LNCaP clone FGC (cell line): Measurements from ENCODE around the gene RSRC2.
"Not testable (repeated sequence)": the region's sequence is repeated elsewhere in the genome, so short reads cannot be mapped to it uniquely, and the experiment has no call there.

Source experiments
- DNase-seq: peaks from one replicate; pipeline ENCODE4 v3.0.0-alpha.2; 2011; ENCODE audit warnings: low read depth
- H3K4me3 ChIP-seq: 2 replicates; pipeline ENCODE4 v1.5.1; 2011; ENCODE audit warnings: mild to moderate bottlenecking, low read depth, low read length, control low read depth
- TF ChIP-seq, protein P1 (sequence below): IDR thresholded peaks from 2 replicates; pipeline ENCODE4 v1.5.1; 2012; ENCODE audit warnings: mild to moderate bottlenecking; ENCODE audit not compliant: control insufficient read depth, insufficient read depth; ENCODE audit errors: extremely low read depth

RSRC2 gene, protein sequence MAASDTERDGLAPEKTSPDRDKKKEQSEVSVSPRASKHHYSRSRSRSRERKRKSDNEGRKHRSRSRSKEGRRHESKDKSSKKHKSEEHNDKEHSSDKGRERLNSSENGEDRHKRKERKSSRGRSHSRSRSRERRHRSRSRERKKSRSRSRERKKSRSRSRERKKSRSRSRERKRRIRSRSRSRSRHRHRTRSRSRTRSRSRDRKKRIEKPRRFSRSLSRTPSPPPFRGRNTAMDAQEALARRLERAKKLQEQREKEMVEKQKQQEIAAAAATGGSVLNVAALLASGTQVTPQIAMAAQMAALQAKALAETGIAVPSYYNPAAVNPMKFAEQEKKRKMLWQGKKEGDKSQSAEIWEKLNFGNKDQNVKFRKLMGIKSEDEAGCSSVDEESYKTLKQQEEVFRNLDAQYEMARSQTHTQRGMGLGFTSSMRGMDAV

DNA sequence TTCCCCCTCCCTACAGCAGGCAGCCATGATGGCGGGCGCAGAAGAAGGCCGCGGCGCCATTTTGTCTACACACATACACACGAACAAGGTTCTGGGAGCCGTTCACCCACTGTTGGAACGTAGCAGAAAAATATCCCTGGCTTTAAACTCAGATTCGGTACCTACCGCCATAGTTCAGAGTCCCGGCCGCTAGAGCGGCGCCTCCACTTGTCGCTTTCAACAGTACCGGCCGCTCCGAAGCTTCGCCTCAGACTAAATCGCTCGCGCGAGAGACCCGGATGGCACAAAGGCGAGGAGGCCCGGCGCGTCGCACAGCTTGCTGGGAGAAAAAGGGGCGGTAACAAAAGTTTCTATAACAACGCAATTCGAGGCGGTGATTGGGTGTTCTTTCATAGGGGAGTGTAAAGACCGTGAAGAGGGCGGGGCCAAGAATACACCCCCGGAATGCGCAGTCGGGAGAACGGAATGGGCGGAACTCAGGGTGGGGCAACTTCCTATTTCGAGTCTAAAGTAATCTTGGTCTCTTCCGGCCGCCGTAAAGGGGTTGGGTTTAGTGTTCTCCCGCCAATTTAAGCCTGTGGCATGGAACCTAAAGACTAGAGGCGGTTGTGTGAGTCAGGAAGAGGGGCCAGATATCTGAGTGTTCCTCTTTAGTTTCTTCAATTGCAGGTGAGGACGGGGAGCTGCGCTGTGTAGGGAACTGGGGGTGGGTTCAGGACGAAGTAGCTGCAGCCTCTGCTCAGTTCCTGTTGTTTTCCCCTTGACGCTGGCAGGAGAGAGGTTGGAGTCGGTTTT lies at the start of gene RSRC2, which contains the start of gene KNTC1:
RSRC2 (minus strand) TSS at position 254 of the 795 bp plus-strand sequence; CDS start at position 171, 83 bp downstream.
KNTC1 (plus strand) TSS at position 567 of the 795 bp plus-strand sequence. CDS start 2,815 bp downstream, outside the sequence.
- DNase-seq = peak; percentile 99
- peak within 1 kb of the TSS; percentile 95 for H3K4me3 ChIP-seq
- TF ChIP-seq, protein P1, sequence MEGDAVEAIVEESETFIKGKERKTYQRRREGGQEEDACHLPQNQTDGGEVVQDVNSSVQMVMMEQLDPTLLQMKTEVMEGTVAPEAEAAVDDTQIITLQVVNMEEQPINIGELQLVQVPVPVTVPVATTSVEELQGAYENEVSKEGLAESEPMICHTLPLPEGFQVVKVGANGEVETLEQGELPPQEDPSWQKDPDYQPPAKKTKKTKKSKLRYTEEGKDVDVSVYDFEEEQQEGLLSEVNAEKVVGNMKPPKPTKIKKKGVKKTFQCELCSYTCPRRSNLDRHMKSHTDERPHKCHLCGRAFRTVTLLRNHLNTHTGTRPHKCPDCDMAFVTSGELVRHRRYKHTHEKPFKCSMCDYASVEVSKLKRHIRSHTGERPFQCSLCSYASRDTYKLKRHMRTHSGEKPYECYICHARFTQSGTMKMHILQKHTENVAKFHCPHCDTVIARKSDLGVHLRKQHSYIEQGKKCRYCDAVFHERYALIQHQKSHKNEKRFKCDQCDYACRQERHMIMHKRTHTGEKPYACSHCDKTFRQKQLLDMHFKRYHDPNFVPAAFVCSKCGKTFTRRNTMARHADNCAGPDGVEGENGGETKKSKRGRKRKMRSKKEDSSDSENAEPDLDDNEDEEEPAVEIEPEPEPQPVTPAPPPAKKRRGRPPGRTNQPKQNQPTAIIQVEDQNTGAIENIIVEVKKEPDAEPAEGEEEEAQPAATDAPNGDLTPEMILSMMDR = no peak

DNA sequence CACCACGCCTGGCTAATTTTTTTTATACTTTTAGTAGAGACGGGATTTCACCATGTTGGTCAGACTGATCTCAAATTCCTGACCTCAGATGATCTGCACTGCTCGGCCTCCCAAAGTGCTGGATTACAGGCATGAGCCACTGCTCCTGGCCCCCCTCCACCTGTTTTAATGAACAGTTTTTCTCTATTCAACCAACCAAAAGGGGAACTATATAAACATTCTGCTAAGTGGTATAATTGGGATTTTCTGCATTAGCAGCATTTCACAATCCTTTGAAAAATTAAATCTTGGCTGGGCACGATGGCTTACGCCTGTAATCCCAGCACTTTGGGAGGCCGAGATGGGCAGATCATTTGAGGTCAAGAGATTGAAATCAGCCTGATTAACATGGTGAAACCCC lies 45.1 kb upstream of the RSRC2 start:
- no peak overlapping the region for H3K4me3 ChIP-seq
- TF ChIP-seq, protein P1 = no peak
- DNase-seq = no peak

DNA sequence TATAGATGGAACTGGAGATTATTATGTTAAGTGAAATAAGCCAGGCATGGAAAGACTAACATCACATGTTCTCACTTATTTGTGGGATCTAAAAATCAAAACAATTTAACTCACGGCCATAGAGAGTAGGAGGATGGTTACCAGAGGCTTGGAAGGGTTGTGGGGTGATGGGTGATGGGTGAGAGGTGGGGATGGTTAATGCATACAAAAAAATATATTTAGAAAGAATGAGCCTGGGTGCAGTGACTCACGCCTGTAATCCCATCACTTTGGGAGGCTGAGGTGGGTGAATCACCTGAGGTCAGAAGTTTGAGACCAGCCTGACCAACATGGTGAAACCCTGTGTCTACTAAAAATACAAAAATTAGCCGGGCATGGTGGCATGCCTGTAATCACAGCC lies 43.3 kb upstream of the RSRC2 start:
- not testable (repeated sequence) for H3K4me3 ChIP-seq, DNase-seq

DNA sequence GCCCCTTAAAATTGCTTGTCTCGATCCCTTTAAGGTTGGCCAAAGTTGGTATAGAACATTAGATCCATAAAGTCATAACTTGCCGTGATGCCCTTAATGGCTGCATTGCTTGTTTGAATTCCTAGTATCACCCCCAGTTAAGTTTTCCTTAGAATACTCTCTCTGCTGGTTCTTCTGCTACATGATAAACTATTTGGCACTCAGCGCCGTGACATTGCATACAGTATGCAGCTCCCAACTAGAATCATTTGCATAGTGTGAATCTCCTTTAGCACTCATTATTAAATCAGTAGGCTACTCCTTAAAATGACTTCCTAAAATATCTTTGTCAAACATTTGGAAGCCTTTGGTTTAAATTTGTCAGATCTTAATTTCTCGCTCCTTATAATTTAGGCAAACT lies 42.6 kb upstream of the RSRC2 start:
- TF ChIP-seq, protein P1 = no peak
- no peak for DNase-seq
- H3K4me3 ChIP-seq = no peak overlapping the region

DNA sequence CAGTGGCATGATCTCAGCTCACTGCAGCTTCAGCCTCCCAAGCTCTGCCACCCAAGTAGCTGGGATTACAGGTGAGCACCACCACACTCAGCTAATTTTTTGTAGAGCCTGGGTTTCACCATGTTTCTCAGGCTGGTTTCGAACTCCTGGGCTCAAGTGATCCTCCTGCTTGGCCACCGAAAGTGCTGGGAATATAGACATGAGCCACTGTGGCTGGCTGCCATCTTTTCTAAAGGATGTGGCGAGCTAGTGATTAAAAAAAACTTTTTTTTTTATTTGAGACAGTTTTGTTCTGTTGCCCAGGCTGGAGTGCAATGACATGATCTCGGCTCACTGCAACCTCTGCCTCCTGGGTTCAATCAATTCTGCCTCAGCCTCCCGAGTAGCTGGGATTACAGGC lies 40.1 kb upstream of the RSRC2 start:
- not testable (repeated sequence) for DNase-seq, H3K4me3 ChIP-seq

DNA sequence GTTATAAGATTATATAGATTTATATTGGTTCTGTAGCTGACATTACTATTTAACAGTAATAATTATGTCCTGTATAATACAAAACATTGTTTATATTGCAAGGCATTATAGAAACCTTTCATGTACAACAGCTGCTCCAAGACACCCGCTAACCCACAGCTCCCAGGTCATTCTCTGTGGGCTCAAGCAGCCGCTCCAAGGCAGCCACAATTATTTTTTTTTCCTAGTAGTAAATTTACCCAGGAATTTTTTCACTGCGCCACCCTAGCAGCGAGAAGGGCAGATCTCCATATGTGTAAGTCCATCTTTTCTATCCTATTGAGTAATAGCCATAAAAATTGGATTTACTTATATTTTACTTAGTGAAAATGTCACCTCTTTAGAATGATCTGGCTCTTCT lies 36.6 kb upstream of the RSRC2 start:
- TF ChIP-seq, protein P1 = no peak
- DNase-seq = no peak
- H3K4me3 ChIP-seq = no peak overlapping the region

DNA sequence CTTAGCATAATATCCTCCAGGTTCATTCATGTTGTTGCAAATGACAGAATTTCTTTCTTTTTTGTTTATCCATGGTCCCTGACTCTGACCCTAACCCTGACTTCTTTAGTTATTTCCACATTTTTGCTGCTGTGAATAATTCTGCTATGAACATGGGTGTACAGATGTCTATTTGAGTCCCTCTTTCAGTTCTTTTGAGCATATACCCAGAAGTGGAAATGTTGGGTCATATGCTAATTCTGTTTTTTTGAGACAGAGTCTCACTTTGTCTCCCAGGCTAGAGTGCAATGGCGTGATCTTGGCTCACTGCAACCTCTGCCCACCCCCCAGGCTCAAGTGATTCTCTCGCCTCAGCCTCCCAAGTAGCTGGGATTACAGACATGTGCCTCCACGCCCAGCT lies 33.4 kb upstream of the RSRC2 start:
- TF ChIP-seq, protein P1 = no peak
- no peak for DNase-seq
- no peak overlapping the region for H3K4me3 ChIP-seq
